Parathyroid adenoma (tissue), 2 donors: ENCODE data around the gene IL1RAPL2.
"Not testable (repeated sequence)": the region's sequence is repeated elsewhere in the genome, so short reads cannot be mapped to it uniquely, and the experiment has no call there.

Experiments used
- H2AFZ ChIP-seq: fragments of 300-600 bp; sonication (generic); one replicate; pipeline ENCODE4 v1.7.0; 2017; ENCODE audit warnings: antibody characterized with exemption, mild to moderate bottlenecking
- H3K27ac ChIP-seq: fragments of 300-600 bp; sonication (generic); one replicate; pipeline ENCODE4 v1.7.0; 2017
- H3K27me3 ChIP-seq: fragments of 300-600 bp; sonication (generic); one replicate; pipeline ENCODE4 v1.7.0; 2017; ENCODE audit warnings: low read length; ENCODE audit not compliant: control insufficient read depth, insufficient read depth
- H3K36me3 ChIP-seq: fragments of 300-600 bp; sonication (generic); one replicate; pipeline ENCODE4 v1.7.0; 2017; ENCODE audit warnings: low read length; ENCODE audit not compliant: control insufficient read depth, insufficient read depth
- H3K4me1 ChIP-seq: fragments of 300-600 bp; sonication (generic); one replicate; pipeline ENCODE4 v1.7.0; 2017; ENCODE audit warnings: control low read depth
- H3K4me2 ChIP-seq: fragments of 300-600 bp; sonication (generic); one replicate; pipeline ENCODE4 v1.7.0; 2017; ENCODE audit warnings: low read length
- H3K4me3 ChIP-seq: fragments of 300-600 bp; sonication (generic); one replicate; pipeline ENCODE4 v1.7.0; 2017; ENCODE audit warnings: low read depth, low read length
- H3K79me2 ChIP-seq: fragments of 300-600 bp; sonication (generic); one replicate; pipeline ENCODE4 v1.7.0; 2017; ENCODE audit warnings: control low read depth
- H3K9ac ChIP-seq: fragments of 300-600 bp; sonication (generic); one replicate; pipeline ENCODE4 v1.7.0; 2017; ENCODE audit warnings: mild to moderate bottlenecking
- H3K9me3 ChIP-seq: fragments of 300-600 bp; sonication (generic); one replicate; pipeline ENCODE4 v1.7.0; 2017; ENCODE audit warnings: low read length; ENCODE audit not compliant: control insufficient read depth
- TF ChIP-seq, protein P1 (sequence below): fragments of 300-600 bp; sonication (generic); IDR thresholded peaks from one replicate; pipeline ENCODE4 v1.7.0; 2017; ENCODE audit warnings: antibody characterized with exemption, mild to moderate bottlenecking
- donor health status: primary hyperparathyroidism.

The IL1RAPL2 gene

DNA sequence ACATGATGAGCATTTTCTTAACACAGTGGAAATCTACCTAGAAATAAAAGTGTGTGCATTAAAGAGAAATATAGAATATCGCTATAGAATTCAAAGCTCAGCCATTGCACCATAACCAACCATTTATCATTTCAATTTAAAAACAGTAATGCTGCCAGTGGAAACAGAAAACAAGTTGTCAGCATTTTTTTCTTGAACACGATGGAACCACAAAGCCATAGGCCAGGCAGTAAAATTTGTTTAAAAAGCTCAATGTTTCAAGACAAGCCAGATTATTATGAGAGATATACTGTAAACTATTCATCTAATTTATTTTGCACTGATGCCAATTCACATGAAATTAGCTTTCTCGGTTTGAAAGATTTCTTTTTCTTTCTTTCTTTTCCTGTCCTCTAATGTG is 1209.7 kb downstream of the IL1RAPL2 start:
- Histone ChIP-seq H3K4me1 (no peaks in the 10 kb centered on the region), H3K79me2 (no peaks in the 10 kb centered on the region), H3K4me3 (no peak overlapping the region), H3K9ac (no peak overlapping the region), H3K9me3 (no peaks in the 10 kb centered on the region), H3K4me2 (no peak overlapping the region), H3K27me3 (no peaks in the 10 kb centered on the region), H2AFZ (no peak overlapping the region), H3K27ac (no peak overlapping the region), H3K36me3 (no peaks in the 10 kb centered on the region)
- TF ChIP-seq, protein P1, sequence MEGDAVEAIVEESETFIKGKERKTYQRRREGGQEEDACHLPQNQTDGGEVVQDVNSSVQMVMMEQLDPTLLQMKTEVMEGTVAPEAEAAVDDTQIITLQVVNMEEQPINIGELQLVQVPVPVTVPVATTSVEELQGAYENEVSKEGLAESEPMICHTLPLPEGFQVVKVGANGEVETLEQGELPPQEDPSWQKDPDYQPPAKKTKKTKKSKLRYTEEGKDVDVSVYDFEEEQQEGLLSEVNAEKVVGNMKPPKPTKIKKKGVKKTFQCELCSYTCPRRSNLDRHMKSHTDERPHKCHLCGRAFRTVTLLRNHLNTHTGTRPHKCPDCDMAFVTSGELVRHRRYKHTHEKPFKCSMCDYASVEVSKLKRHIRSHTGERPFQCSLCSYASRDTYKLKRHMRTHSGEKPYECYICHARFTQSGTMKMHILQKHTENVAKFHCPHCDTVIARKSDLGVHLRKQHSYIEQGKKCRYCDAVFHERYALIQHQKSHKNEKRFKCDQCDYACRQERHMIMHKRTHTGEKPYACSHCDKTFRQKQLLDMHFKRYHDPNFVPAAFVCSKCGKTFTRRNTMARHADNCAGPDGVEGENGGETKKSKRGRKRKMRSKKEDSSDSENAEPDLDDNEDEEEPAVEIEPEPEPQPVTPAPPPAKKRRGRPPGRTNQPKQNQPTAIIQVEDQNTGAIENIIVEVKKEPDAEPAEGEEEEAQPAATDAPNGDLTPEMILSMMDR, result no peak

GRCh38 chrX:105781804-105782203 is 1215.8 kb downstream of the IL1RAPL2 start:
- Histone ChIP-seq H3K4me3 (no peak overlapping the region), H2AFZ (no peak overlapping the region), H3K36me3 (no peaks in the 10 kb centered on the region), H3K9ac (no peak overlapping the region), H3K27me3 (no peaks in the 10 kb centered on the region), H3K4me1 (no peaks in the 10 kb centered on the region), H3K79me2 (no peaks in the 10 kb centered on the region), H3K4me2 (no peak overlapping the region), H3K27ac (no peak overlapping the region), H3K9me3 (no peaks in the 10 kb centered on the region)
- TF ChIP-seq, protein P1, result no peak

DNA sequence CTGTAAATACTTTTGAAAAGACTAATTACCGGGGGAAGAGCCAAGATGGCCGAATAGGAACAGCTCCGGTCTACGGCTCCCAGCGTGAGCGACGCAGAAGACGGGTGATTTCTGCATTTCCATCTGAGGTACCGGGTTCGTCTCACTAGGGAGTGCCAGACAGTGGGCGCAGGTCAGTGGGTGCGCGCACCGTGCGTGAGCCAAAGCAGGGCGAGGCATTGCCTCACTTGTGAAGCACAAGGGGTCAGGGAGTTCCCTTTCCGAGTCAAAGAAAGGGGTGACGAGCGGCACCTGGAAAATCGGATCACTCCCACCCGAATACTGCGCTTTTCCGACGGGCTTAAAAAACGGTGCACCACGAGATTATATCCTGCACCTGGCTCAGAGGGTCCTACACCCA is 1230.9 kb downstream of the IL1RAPL2 start:
- not testable (repeated sequence) for H3K36me3 ChIP-seq, H3K4me2 ChIP-seq, H2AFZ ChIP-seq, H3K4me1 ChIP-seq, H3K4me3 ChIP-seq, H3K27ac ChIP-seq, H3K79me2 ChIP-seq, H3K9ac ChIP-seq, H3K9me3 ChIP-seq, H3K27me3 ChIP-seq

DNA sequence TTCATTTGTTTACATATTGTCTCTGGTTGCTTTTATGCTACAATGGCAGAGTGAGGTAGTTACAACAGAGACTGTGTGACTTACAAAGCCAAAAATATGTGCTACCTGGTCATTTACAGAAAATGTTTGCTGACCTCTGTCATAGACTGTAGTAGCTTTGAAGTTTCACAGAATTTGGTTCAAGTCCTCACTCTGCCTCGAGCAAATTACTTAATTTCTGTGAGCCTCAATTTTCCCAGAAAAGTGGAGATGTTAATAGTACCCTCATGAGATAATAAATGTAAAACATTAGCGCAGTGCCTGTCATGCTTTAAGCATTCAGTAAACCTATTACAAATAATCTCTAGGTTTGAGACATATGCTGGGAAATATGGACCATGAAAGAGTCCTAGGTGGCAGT is 1237.9 kb downstream of the IL1RAPL2 start:
- Histone ChIP-seq H2AFZ (no peak overlapping the region), H3K36me3 (no peaks in the 10 kb centered on the region), H3K27me3 (no peaks in the 10 kb centered on the region), H3K27ac (no peak overlapping the region), H3K4me2 (no peak overlapping the region), H3K9ac (no peak overlapping the region), H3K9me3 (no peaks in the 10 kb centered on the region), H3K79me2 (no peaks in the 10 kb centered on the region), H3K4me1 (no peaks in the 10 kb centered on the region), H3K4me3 (no peak overlapping the region)
- TF ChIP-seq, protein P1, result no peak

DNA sequence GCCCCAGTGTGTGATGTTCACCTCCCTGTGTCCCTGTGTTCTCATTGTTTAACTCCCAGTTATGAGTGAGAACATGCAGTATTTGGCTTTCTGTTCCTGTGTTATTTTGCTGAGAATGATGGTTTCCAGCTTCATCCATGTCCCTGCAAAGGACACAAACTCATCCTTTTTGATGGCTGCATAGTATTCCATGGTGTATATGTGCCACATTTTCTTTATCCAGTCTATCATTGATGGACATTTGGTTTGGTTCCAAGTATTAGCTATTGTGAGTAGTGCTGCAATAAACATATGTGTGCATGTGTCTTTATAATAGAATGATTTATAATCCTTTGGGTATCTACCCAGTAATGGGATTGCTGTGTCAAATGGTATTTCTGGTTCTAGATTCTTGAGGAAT is 1239.7 kb downstream of the IL1RAPL2 start:
- not testable (repeated sequence) for H3K27ac ChIP-seq, H3K79me2 ChIP-seq, H3K9ac ChIP-seq, H3K36me3 ChIP-seq, H3K9me3 ChIP-seq, H3K4me2 ChIP-seq, H3K4me1 ChIP-seq, H3K27me3 ChIP-seq, H2AFZ ChIP-seq, H3K4me3 ChIP-seq

GRCh38 chrX:105816517-105816916 is 1250.5 kb downstream of the IL1RAPL2 start:
- Histone ChIP-seq H3K9me3 (no peaks in the 10 kb centered on the region), H2AFZ (no peak overlapping the region), H3K27me3 (no peaks in the 10 kb centered on the region), H3K9ac (no peak overlapping the region), H3K79me2 (no peaks in the 10 kb centered on the region), H3K4me2 (no peak overlapping the region), H3K27ac (no peak overlapping the region), H3K4me3 (no peak overlapping the region), H3K36me3 (no peaks in the 10 kb centered on the region), H3K4me1 (no peaks in the 10 kb centered on the region)
- TF ChIP-seq, protein P1, result no peak
